Peyer's patch (tissue), 4 donors: Measurements from ENCODE around the gene SOX5.
"Not testable (repeated sequence)": the region's sequence is repeated elsewhere in the genome, so short reads cannot be mapped to it uniquely, and the experiment has no call there.

Experiments
- POLR2A ChIP-seq, 2 donors: fragments of 450-650 bp; IDR thresholded peaks; one replicate each; pipeline ENCODE4 v1.5.1; 2017; ENCODE audit warnings: antibody characterized with exemption in 2 of 2, mild to moderate bottlenecking in 2 of 2, moderate library complexity in 2 of 2
- TF ChIP-seq, protein P1 (sequence below), 6 experiments: fragments of 450-650 bp in 4 of 6; fragments of 200-600 bp in 2 of 6; sonication (generic) in 1 of 6; IDR thresholded peaks; one replicate each; pipeline ENCODE4 v1.5.1; 2017 to 2019; ENCODE audit warnings: antibody characterized with exemption in 6 of 6, mild to moderate bottlenecking in 3 of 6, moderate library complexity in 1 of 6

DNA sequence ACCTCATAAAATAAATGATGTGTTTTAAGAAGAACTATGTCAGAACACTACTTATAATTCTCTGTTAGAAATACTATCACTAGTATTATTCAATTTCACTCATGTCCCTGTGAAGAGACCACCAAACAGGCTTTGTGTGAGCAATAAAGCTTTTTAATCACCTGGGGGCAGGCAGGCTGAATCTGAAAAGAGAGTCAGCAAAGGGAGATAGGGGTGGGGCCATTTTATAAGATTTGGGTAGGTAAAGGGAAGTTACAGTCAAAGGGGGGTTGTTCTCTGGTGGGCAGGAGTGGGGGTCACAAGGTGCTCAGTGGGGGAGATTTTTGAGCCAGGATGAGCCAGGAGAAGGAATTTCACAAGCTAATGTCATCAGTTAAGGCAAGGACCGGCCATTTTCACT is 443.7 kb downstream of the SOX5 start:
- TF ChIP-seq, protein P1, sequence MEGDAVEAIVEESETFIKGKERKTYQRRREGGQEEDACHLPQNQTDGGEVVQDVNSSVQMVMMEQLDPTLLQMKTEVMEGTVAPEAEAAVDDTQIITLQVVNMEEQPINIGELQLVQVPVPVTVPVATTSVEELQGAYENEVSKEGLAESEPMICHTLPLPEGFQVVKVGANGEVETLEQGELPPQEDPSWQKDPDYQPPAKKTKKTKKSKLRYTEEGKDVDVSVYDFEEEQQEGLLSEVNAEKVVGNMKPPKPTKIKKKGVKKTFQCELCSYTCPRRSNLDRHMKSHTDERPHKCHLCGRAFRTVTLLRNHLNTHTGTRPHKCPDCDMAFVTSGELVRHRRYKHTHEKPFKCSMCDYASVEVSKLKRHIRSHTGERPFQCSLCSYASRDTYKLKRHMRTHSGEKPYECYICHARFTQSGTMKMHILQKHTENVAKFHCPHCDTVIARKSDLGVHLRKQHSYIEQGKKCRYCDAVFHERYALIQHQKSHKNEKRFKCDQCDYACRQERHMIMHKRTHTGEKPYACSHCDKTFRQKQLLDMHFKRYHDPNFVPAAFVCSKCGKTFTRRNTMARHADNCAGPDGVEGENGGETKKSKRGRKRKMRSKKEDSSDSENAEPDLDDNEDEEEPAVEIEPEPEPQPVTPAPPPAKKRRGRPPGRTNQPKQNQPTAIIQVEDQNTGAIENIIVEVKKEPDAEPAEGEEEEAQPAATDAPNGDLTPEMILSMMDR (IDR thresholded peaks at IDR 0.05), result not testable (repeated sequence)
- TF ChIP-seq POLR2A (IDR thresholded peaks at IDR 0.05), result not testable (repeated sequence)
